HepG2 (cell line): ENCODE measurements around the gene ATP8A2. TPM values are rescaled to one million over a fixed set of nuclear protein-coding genes. Genes with fewer than 3 reads are reported as not detected.

ENCODE experiments used
- ATAC-seq: fragments of 200-7000 bp; cut with Tn5 transposase; 3 replicates; pipeline ENCODE4 v1.9.1; 2020; ENCODE audit warnings: mild to moderate bottlenecking, moderate library complexity
- BruUV-seq: library from RNA; stranded (reverse); fragments of 400-500 nt; replicated peaks from 2 replicates; lab custom pipeline; 2021; lab: Mats Ljungman, UMichigan
- CTCF ChIA-PET: fragments of 300-600 bp; formaldehyde crosslinking; extraction: SDS; loops from one replicate; lab custom pipeline; 2021; ENCODE audit warnings: low total read pairs, inconsistent platforms, low intra/inter-chr PET ratio; lab: Yijun Ruan, JAX
- POLR2A ChIA-PET: fragments of 350-600 bp; sonication (Branson Sonifier 250); formaldehyde crosslinking; loops from one replicate; lab custom pipeline; 2020; ENCODE audit warnings: antibody characterized with exemption, inconsistent platforms; lab: Yijun Ruan, JAX
- DNase-seq: peaks from one replicate; pipeline ENCODE4 v3.0.0-alpha.2; 2015; ENCODE audit warnings: low spot score
- FAIRE-seq: peaks from 3 replicates; lab custom pipeline; 2011; peaks lifted over from hg19 to GRCh38; lab: Jason Lieb, UNC
- H2AFZ ChIP-seq: one replicate; pipeline ENCODE4 v1.6.1; 2011; ENCODE audit warnings: low read length, inconsistent platforms
- H3K27ac ChIP-seq: fragments of 300-600 bp; 3 replicates; pipeline ENCODE4 v1.8.0; 2011; ENCODE audit warnings: mixed run types, mild to moderate bottlenecking, mixed read lengths, low read length, inconsistent platforms; ENCODE audit not compliant: insufficient read depth; ENCODE audit errors: extremely low read length
- H3K27me3 ChIP-seq, 2 experiments: fragments of 200-600 bp in 1 of 2; 2 replicates in 1 of 2; 3 replicates in 1 of 2; pipeline versions ENCODE4 v1.6.0 to v1.8.0; 2011; ENCODE audit warnings: low read length in 2 of 2, mild to moderate bottlenecking in 2 of 2, moderate library complexity in 2 of 2, inconsistent platforms in 1 of 2; ENCODE audit not compliant: insufficient read depth in 2 of 2, control insufficient read depth in 1 of 2
- H3K36me3 ChIP-seq, 2 experiments: fragments of 200-600 bp in 1 of 2; replicated peaks in 1 of 2; 2 replicates in 1 of 2; 3 replicates in 1 of 2; pipeline versions ENCODE4 v1.5.1 to v1.8.0; 2011; ENCODE audit warnings: low read length in 2 of 2, inconsistent platforms in 1 of 2; ENCODE audit not compliant: insufficient read depth in 2 of 2, control insufficient read depth in 1 of 2
- H3K4me1 ChIP-seq: 2 replicates; pipeline ENCODE4 v1.5.1; 2012; ENCODE audit warnings: low read length, inconsistent platforms; ENCODE audit not compliant: insufficient read depth
- H3K4me2 ChIP-seq: 2 replicates; pipeline ENCODE4 v1.6.0; 2011; ENCODE audit warnings: low read depth, low read length, inconsistent platforms
- H3K4me3 ChIP-seq, 3 experiments: fragments of 200-600 bp in 1 of 3; sonication (generic), shearing (Covaris generic) in 1 of 3; replicated peaks in 1 of 3; 2 replicates each; pipeline ENCODE4 v1.5.1; 2011 to 2016; ENCODE audit warnings: low read length in 3 of 3, inconsistent platforms in 2 of 3, low read depth in 2 of 3, mild to moderate bottlenecking in 2 of 3, control low read depth in 1 of 3, mixed read lengths in 1 of 3; ENCODE audit not compliant: insufficient read depth in 1 of 3
- H3K79me2 ChIP-seq: one replicate; pipeline ENCODE4 v1.6.1; 2011; ENCODE audit warnings: low read length, inconsistent platforms; ENCODE audit not compliant: insufficient read depth
- H3K9ac ChIP-seq: 2 replicates; pipeline ENCODE4 v1.6.0; 2011; ENCODE audit warnings: mild to moderate bottlenecking, low read depth, low read length, inconsistent platforms; ENCODE audit not compliant: insufficient read depth
- H3K9me3 ChIP-seq: 2 replicates; pipeline ENCODE4 v1.5.1; 2012; ENCODE audit warnings: mild to moderate bottlenecking, low read length
- H4K20me1 ChIP-seq: 2 replicates; pipeline ENCODE4 v1.6.0; 2011; ENCODE audit warnings: inconsistent platforms, mild to moderate bottlenecking, low read length, moderate library complexity; ENCODE audit not compliant: insufficient read depth
- ASH2L ChIP-seq: fragments of 300-600, 200-600 bp; sonication (generic); IDR thresholded peaks from 2 replicates; pipeline ENCODE4 v1.7.0; 2017; ENCODE audit warnings: low read depth, mild to moderate bottlenecking, moderate library complexity, mixed read lengths, low read length; ENCODE audit not compliant: insufficient read length
- BCL6 ChIP-seq: IDR thresholded peaks from 2 replicates; pipeline ENCODE4 v1.6.1; 2016; ENCODE audit warnings: missing genetic modification reagents, missing compliant biosample characterization
- CHD4 ChIP-seq: fragments of 200-600 bp; sonication (generic); IDR thresholded peaks from 2 replicates; pipeline ENCODE4 v1.7.0; 2017; ENCODE audit warnings: mild to moderate bottlenecking, low read length, borderline replicate concordance
- EZH2 ChIP-seq: conservative IDR thresholded peaks from 2 replicates; pipeline ENCODE4 v1.6.1; 2012; ENCODE audit warnings: mild to moderate bottlenecking, low read depth, low read length, moderate library complexity
- GABPA ChIP-seq, 2 experiments: IDR thresholded peaks; 2 replicates each; pipeline ENCODE4 v1.6.1; 2011 to 2016; ENCODE audit warnings: low read depth in 2 of 2, low read length in 1 of 2, missing biosample characterization in 1 of 2, missing genetic modification characterization in 1 of 2
- HOXD1 ChIP-seq: sonication (generic); formaldehyde crosslinking; IDR thresholded peaks from 2 replicates; pipeline ENCODE4 v1.5.0; 2020; ENCODE audit warnings: missing genetic modification reagents
- MBD4 ChIP-seq: IDR thresholded peaks from 2 replicates; pipeline ENCODE4 v1.6.1; 2012; ENCODE audit warnings: low read length, inconsistent platforms, borderline replicate concordance
- NR0B2 ChIP-seq: sonication (generic); formaldehyde crosslinking; IDR thresholded peaks from 2 replicates; pipeline ENCODE4 v1.4.0; 2020; ENCODE audit warnings: mild to moderate bottlenecking, missing genetic modification reagents
- RBM39 ChIP-seq: fragments of 200-400 bp; formaldehyde crosslinking; IDR thresholded peaks from one replicate; pipeline ENCODE4 v1.6.1; 2018; ENCODE audit warnings: antibody characterized with exemption, mild to moderate bottlenecking, low read depth, low read length; ENCODE audit not compliant: poor library complexity, severe bottlenecking
- REPIN1 ChIP-seq: sonication (generic); formaldehyde crosslinking; IDR thresholded peaks from 2 replicates; pipeline ENCODE4 v1.8.0; 2022; ENCODE audit warnings: missing genetic modification reagents, low read depth, mild to moderate bottlenecking, borderline replicate concordance
- RXRA ChIP-seq: sonication (generic); formaldehyde crosslinking; IDR thresholded peaks from 2 replicates; pipeline ENCODE4 v1.5.1; 2020; ENCODE audit warnings: missing genetic modification reagents
- TBX3 ChIP-seq: fragments of 450-650 bp; IDR thresholded peaks from 2 replicates; pipeline ENCODE4 v1.6.1; 2017; ENCODE audit warnings: antibody characterized with exemption, mild to moderate bottlenecking, inconsistent platforms, borderline replicate concordance
- TCF7 ChIP-seq: sonication (generic); IDR thresholded peaks from 2 replicates; pipeline ENCODE4 v1.6.1; 2016; ENCODE audit warnings: antibody characterized with exemption, low read depth
- ZBTB8A ChIP-seq: sonication (generic); formaldehyde crosslinking; IDR thresholded peaks from 2 replicates; pipeline ENCODE4 v1.4.0; 2020; ENCODE audit warnings: mild to moderate bottlenecking, low read depth, missing genetic modification reagents, borderline replicate concordance
- ZNF280D ChIP-seq: sonication (generic); formaldehyde crosslinking; IDR thresholded peaks from 2 replicates; pipeline ENCODE4 v1.5.1; 2020; ENCODE audit warnings: mild to moderate bottlenecking, missing genetic modification reagents
- ZNF30 ChIP-seq: sonication (generic); formaldehyde crosslinking; IDR thresholded peaks from 2 replicates; pipeline ENCODE4 v1.5.0; 2020; ENCODE audit warnings: mild to moderate bottlenecking, missing genetic modification reagents
- ZNF777 ChIP-seq: sonication (generic); formaldehyde crosslinking; IDR thresholded peaks from 2 replicates; pipeline ENCODE4 v1.4.0; 2020; ENCODE audit warnings: missing genetic modification reagents
- WGBS: methylation state at CpG from one replicate; pipeline ENCODE4 v1.1.6; 2017; ENCODE audit warnings: low lambda C conversion rate; 5-methylcytosine and 5-hydroxymethylcytosine counted together
- in situ Hi-C: cut with HindIII; loops from 2 replicates; pipeline ENCODE4 v1.10.0; 2017; ENCODE audit warnings: low pct_unique_long_range_greater_than_20kb; ENCODE audit not compliant: extremely low pct_ligation_motif_present
- intact Hi-C: fragments of 100-400 bp; cut with micrococcal nuclease; formaldehyde crosslinking; loops from one replicate; pipeline ENCODE4 v1.10.0; 2022; ENCODE audit not compliant: unreplicated experiment
- polyA plus RNA-seq, 8 experiments: library from polyadenylated mRNA; depleted of rRNA in 3 of 8; stranded (reverse) in 7 of 8; unstranded in 1 of 8; fragments of >200 nt; fragmentation: Illumina TruSeq in 4 of 8; extraction: Trizol in 4 of 8; gene quantifications; 2 replicates each; pipeline versions ENCODE4 v1.2.1 to v1.2.3, GENCODE V29; 2011 to 2016; ENCODE audit warnings: low read depth in 4 of 8, missing spikeins in 1 of 8, mixed read lengths in 1 of 8; ENCODE audit not compliant: insufficient read depth in 1 of 8
- total RNA-seq, 5 experiments: library from RNA; depleted of rRNA; stranded (reverse); fragments of >200 nt; fragmentation: Illumina TruSeq; extraction: Trizol; gene quantifications; 2 replicates each; pipeline ENCODE4 v1.2.3, GENCODE V29; 2016; ENCODE audit warnings: low read depth in 1 of 5

Gene ATP8A2
- total and polyA plus RNA-seq, 2 of the 13 experiments (the other 11 are each of a cell fraction or from before 2014, with no cell fraction given): 0.09 TPM; not detected in 1

GRCh38 chr13:25659091-25659795, 287.5 kb downstream of the ATP8A2 start (continued):
- no peak for TF ChIP-seq ZNF280D
- TF ChIP-seq EZH2: no peak
- no peak for TF ChIP-seq ZNF30 (CRISPR knock-in tag)
- no peak for TF ChIP-seq GABPA (IDR thresholded peaks at IDR 0.05; ENCODE audit: low read depth, low read length)
- TF ChIP-seq GABPA (CRISPR knock-in tag; IDR thresholded peaks at IDR 0.05; ENCODE audit: low read depth): no peak
- no peak for TF ChIP-seq BCL6 (CRISPR knock-in tag)
- TF ChIP-seq NR0B2 (CRISPR knock-in tag): no peak
- TF ChIP-seq MBD4: no peak
- no peak for TF ChIP-seq ASH2L
- no peak for TF ChIP-seq TBX3

- no peak overlapping the region for H3K4me2 ChIP-seq
- FAIRE-seq (no peak), DNase-seq (no peak), ATAC-seq (no peak)
- 6% methylated on average over 3 of the region's 5 CpGs for WGBS
- no peaks in the 10 kb centered on the region for H3K79me2 ChIP-seq
- no peak overlapping the region for H2AFZ ChIP-seq
- no peaks in the 10 kb centered on the region for H3K4me1 ChIP-seq
- TF ChIP-seq ZNF30 (CRISPR knock-in tag) (no peak), RXRA (CRISPR knock-in tag) (no peak), HOXD1 (CRISPR knock-in tag) (no peak), REPIN1 (CRISPR knock-in tag) (no peak), ZNF777 (CRISPR knock-in tag) (no peak), CHD4 (no peak), ZBTB8A (no peak), TCF7 (no peak), RBM39 (no peak)
- no peaks in the 10 kb centered on the region for H3K9me3 ChIP-seq
- H3K9ac ChIP-seq: no peak overlapping the region
- no peaks in the 10 kb centered on the region for H3K27me3 ChIP-seq
- no peak overlapping the region for H3K4me3 ChIP-seq
- POLR2A ChIA-PET: no interaction called here
- in situ Hi-C loops: no loop called here
- no peaks in the 10 kb centered on the region for H4K20me1 ChIP-seq
- H3K27ac ChIP-seq: no peak overlapping the region
- intact Hi-C loops: no loop called here
- no peaks in the 10 kb centered on the region for H3K36me3 ChIP-seq
- no TSS peak for BruUV-seq
- CTCF ChIA-PET: no interaction called here
Measured at GRCh38 chr13:25660996-25661395, 289.2 kb downstream of the ATP8A2 start.
